Measurements from ENCODE around the gene TMEM204. TPM values are rescaled to one million over a fixed set of nuclear protein-coding genes. Genes with fewer than 3 reads are reported as not detected.

TMEM204 gene
- polyA plus RNA-seq, 2 of the 4 experiments (the other 2 are of a cell fraction): not detected

GRCh38 chr16:1503110-1503955 is 30.1 kb upstream of the TMEM204 start (continued):
- TF ChIP-seq KDM5A (IDR thresholded peaks at IDR 0.05): no peak
- TF ChIP-seq, protein P1, sequence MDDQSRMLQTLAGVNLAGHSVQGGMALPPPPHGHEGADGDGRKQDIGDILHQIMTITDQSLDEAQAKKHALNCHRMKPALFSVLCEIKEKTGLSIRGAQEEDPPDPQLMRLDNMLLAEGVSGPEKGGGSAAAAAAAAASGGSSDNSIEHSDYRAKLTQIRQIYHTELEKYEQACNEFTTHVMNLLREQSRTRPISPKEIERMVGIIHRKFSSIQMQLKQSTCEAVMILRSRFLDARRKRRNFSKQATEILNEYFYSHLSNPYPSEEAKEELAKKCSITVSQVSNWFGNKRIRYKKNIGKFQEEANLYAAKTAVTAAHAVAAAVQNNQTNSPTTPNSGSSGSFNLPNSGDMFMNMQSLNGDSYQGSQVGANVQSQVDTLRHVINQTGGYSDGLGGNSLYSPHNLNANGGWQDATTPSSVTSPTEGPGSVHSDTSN (IDR thresholded peaks at IDR 0.05): no peak
- no peak for TF ChIP-seq NPAS2 (CRISPR knock-in tag; IDR thresholded peaks at IDR 0.05; ENCODE audit: borderline replicate concordance)
- no peak for TF ChIP-seq KDM1A (IDR thresholded peaks at IDR 0.05; ENCODE audit: low read depth)
- TF ChIP-seq CHD4 (IDR thresholded peaks at IDR 0.05; ENCODE audit: borderline replicate concordance): no peak

- CTCF ChIA-PET: no interaction called here
- WGBS (ENCODE audit: missing lambda C conversion rate): 93% methylated on average over 21 of the region's 37 CpGs
- no peak overlapping the region for H3K4me2 ChIP-seq
- TF ChIP-seq EHF (CRISPR knock-in tag; IDR thresholded peaks at IDR 0.05) (no peak), MAX (IDR thresholded peaks at IDR 0.05) (no peak), FOXS1 (CRISPR knock-in tag; IDR thresholded peaks at IDR 0.05) (no peak), MYC (IDR thresholded peaks at IDR 0.05; ENCODE audit: borderline replicate concordance, low read length) (no peak), HOXB5 (CRISPR knock-in tag; IDR thresholded peaks at IDR 0.05) (no peak), SREBF2 (IDR thresholded peaks at IDR 0.05) (no peak), PHF8 (IDR thresholded peaks at IDR 0.05; ENCODE audit: borderline replicate concordance, low read depth) (no peak), CBX2 (IDR thresholded peaks at IDR 0.05; ENCODE audit: borderline replicate concordance, low read depth) (no peak), POLR2AphosphoS2 (conservative IDR thresholded peaks at IDR 0.05; ENCODE audit: low read length) (no peak), JUNB (IDR thresholded peaks at IDR 0.05) (no peak), CTCF (IDR thresholded peaks at IDR 0.05) (no peak), FOSB (CRISPR knock-in tag; IDR thresholded peaks at IDR 0.05) (no peak)
- TF ChIP-seq, protein P2, sequence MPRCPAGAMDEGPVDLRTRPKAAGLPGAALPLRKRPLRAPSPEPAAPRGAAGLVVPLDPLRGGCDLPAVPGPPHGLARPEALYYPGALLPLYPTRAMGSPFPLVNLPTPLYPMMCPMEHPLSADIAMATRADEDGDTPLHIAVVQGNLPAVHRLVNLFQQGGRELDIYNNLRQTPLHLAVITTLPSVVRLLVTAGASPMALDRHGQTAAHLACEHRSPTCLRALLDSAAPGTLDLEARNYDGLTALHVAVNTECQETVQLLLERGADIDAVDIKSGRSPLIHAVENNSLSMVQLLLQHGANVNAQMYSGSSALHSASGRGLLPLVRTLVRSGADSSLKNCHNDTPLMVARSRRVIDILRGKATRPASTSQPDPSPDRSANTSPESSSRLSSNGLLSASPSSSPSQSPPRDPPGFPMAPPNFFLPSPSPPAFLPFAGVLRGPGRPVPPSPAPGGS (IDR thresholded peaks at IDR 0.05): no peak
- TF ChIP-seq, protein P3, sequence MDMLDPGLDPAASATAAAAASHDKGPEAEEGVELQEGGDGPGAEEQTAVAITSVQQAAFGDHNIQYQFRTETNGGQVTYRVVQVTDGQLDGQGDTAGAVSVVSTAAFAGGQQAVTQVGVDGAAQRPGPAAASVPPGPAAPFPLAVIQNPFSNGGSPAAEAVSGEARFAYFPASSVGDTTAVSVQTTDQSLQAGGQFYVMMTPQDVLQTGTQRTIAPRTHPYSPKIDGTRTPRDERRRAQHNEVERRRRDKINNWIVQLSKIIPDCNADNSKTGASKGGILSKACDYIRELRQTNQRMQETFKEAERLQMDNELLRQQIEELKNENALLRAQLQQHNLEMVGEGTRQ (IDR thresholded peaks at IDR 0.05): no peak
- H3K4me3 ChIP-seq: no peak overlapping the region
- no peak for FAIRE-seq
- DNase-seq (ENCODE audit: low read depth in 1 of 2, low spot score in 1 of 2): no peak
- H3K9me3 ChIP-seq: no peaks in the 10 kb centered on the region
- POLR2A ChIA-PET: no interaction called here
- no peak for ATAC-seq
- H3K4me1 ChIP-seq: no peaks in the 10 kb centered on the region
- no peak overlapping the region for H3K27ac ChIP-seq
Measured at GRCh38 chr16:1505073-1505844, 28.2 kb upstream of the TMEM204 start.
